H1 (cell line): Measurements from ENCODE around the gene STARD13. TPM values are rescaled to one million over a fixed set of nuclear protein-coding genes. Genes with fewer than 3 reads are reported as not detected.

ENCODE experiments used
- CTCF ChIA-PET: fragments of 300-600 bp; sonication (Branson Sonifier 250); formaldehyde crosslinking; loops from one replicate; lab custom pipeline; 2021; ENCODE audit not compliant: partially characterized antibody; lab: Charles Lee
- POLR2A ChIA-PET: fragments of 300-600 bp; sonication (Branson Sonifier 250); formaldehyde crosslinking; loops from one replicate; lab custom pipeline; 2021; ENCODE audit warnings: inconsistent platforms; ENCODE audit not compliant: partially characterized antibody; lab: Charles Lee
- DNase-seq, 2 experiments: peaks; one replicate each; pipeline versions ENCODE4 v3.0.0 to v3.0.0-alpha.2; 2010 to 2022; ENCODE audit warnings: low spot score in 2 of 2, low read depth in 1 of 2, mixed read lengths in 1 of 2
- FAIRE-seq: peaks from 2 replicates; lab custom pipeline; 2011; peaks lifted over from hg19 to GRCh38; lab: Jason Lieb, UNC
- H2AFZ ChIP-seq: 2 replicates; pipeline ENCODE4 v1.8.1; 2012; ENCODE audit warnings: low read length, inconsistent platforms
- H2AK5ac ChIP-seq: 2 replicates; pipeline ENCODE4 v1.6.1; 2013; ENCODE audit warnings: low read depth, low read length
- H2BK120ac ChIP-seq: replicated peaks from 2 replicates; pipeline ENCODE3; 2013; ENCODE audit warnings: low read depth, low read length, inconsistent platforms
- H2BK12ac ChIP-seq: 2 replicates; pipeline ENCODE4 v1.6.1; 2013; ENCODE audit warnings: low read depth, low read length
- H2BK15ac ChIP-seq: 2 replicates; pipeline ENCODE4 v1.6.1; 2013; ENCODE audit warnings: low read length
- H2BK20ac ChIP-seq: 2 replicates; pipeline ENCODE4 v1.6.1; 2013; ENCODE audit warnings: low read length
- H2BK5ac ChIP-seq: 2 replicates; pipeline ENCODE4 v1.6.1; 2013; ENCODE audit warnings: low read depth, low read length
- H3K14ac ChIP-seq: 2 replicates; pipeline ENCODE4 v1.6.1; 2013; ENCODE audit warnings: inconsistent platforms; ENCODE audit not compliant: insufficient read length
- H3K18ac ChIP-seq: 2 replicates; pipeline ENCODE4 v1.6.1; 2013; ENCODE audit warnings: low read length; ENCODE audit errors: extremely low read depth
- H3K23ac ChIP-seq: 2 replicates; pipeline ENCODE4 v1.6.1; 2013; ENCODE audit warnings: inconsistent platforms; ENCODE audit not compliant: insufficient read length
- H3K23me2 ChIP-seq: 2 replicates; pipeline ENCODE4 v1.6.1; 2013; ENCODE audit warnings: low read depth, low read length
- H3K27ac ChIP-seq: 2 replicates; pipeline ENCODE4 v1.6.1; 2011; ENCODE audit warnings: low read depth, low read length, inconsistent platforms
- H3K27me3 ChIP-seq, 4 experiments: replicated peaks in 1 of 4; 1 replicate in 1 of 4; 2 replicates in 3 of 4; pipeline versions ENCODE4 v1.6.1 to v1.8.1; 2011 to 2013; ENCODE audit warnings: low read length in 3 of 4, mild to moderate bottlenecking in 3 of 4, inconsistent platforms in 2 of 4, mixed read lengths in 2 of 4, moderate library complexity in 1 of 4; ENCODE audit not compliant: control insufficient read depth in 3 of 4, insufficient read depth in 3 of 4; ENCODE audit errors: extremely low read depth in 1 of 4
- H3K36me3 ChIP-seq, 4 experiments: 2 replicates each; pipeline versions ENCODE4 v1.6.1 to v1.8.1; 2011 to 2013; ENCODE audit warnings: mild to moderate bottlenecking in 4 of 4, low read length in 3 of 4, moderate library complexity in 2 of 4, control low read depth in 1 of 4, inconsistent platforms in 1 of 4; ENCODE audit not compliant: insufficient read depth in 4 of 4, control insufficient read depth in 2 of 4
- H3K4ac ChIP-seq: replicated peaks from 2 replicates; pipeline ENCODE3; 2013; ENCODE audit warnings: low read length, low read depth, mixed read lengths, inconsistent platforms; ENCODE audit not compliant: insufficient read length
- H3K4me1 ChIP-seq, 4 experiments: replicated peaks in 1 of 4; 1 replicate in 1 of 4; 2 replicates in 3 of 4; pipeline versions ENCODE4 v1.6.1 to v1.8.1; 2011 to 2013; ENCODE audit warnings: low read length in 3 of 4, inconsistent platforms in 2 of 4, mixed read lengths in 1 of 4; ENCODE audit not compliant: insufficient read depth in 4 of 4, control insufficient read depth in 3 of 4
- H3K4me2 ChIP-seq, 2 experiments: 2 replicates each; pipeline versions ENCODE4 v1.6.1 to v1.8.1; 2011 to 2013; ENCODE audit warnings: low read depth in 2 of 2, low read length in 2 of 2, control low read depth in 1 of 2, inconsistent platforms in 1 of 2, mild to moderate bottlenecking in 1 of 2; ENCODE audit not compliant: insufficient read depth in 1 of 2
- H3K4me3 ChIP-seq, 4 experiments: fragments of 200-600, 300-600 bp in 1 of 4; sonication (generic), shearing (Covaris generic), sonication (Bioruptor Twin) in 1 of 4; 2 replicates each; pipeline versions ENCODE4 v1.5.1 to v1.8.1; 2011 to 2016; ENCODE audit warnings: low read length in 4 of 4, low read depth in 3 of 4, control low read depth in 2 of 4, inconsistent platforms in 2 of 4, mild to moderate bottlenecking in 2 of 4, mixed read lengths in 1 of 4, moderate library complexity in 1 of 4; ENCODE audit not compliant: insufficient read depth in 2 of 4; ENCODE audit errors: extremely low read depth in 1 of 4
- H3K56ac ChIP-seq: replicated peaks from 2 replicates; pipeline ENCODE3; 2013; ENCODE audit warnings: low read depth, mild to moderate bottlenecking, mixed read lengths, low read length, inconsistent platforms; ENCODE audit not compliant: insufficient read length
- H3K79me1 ChIP-seq: 2 replicates; pipeline ENCODE4 v1.6.1; 2013; ENCODE audit warnings: low read depth, low read length, control low read depth
- H3K79me2 ChIP-seq, 2 experiments: 2 replicates each; pipeline versions ENCODE4 v1.6.1 to v1.8.1; 2012 to 2013; ENCODE audit warnings: low read length in 2 of 2, mild to moderate bottlenecking in 2 of 2, inconsistent platforms in 1 of 2; ENCODE audit not compliant: insufficient read depth in 2 of 2, control insufficient read depth in 1 of 2
- H3K9ac ChIP-seq, 4 experiments: replicated peaks in 1 of 4; 1 replicate in 1 of 4; 2 replicates in 3 of 4; pipeline versions ENCODE4 v1.6.1 to v1.8.1; 2011 to 2013; ENCODE audit warnings: low read depth in 3 of 4, low read length in 3 of 4, control low read depth in 2 of 4, mild to moderate bottlenecking in 2 of 4, moderate library complexity in 2 of 4, inconsistent platforms in 1 of 4; ENCODE audit errors: extremely low read depth in 1 of 4
- H3K9me3 ChIP-seq, 2 experiments: 2 replicates each; pipeline versions ENCODE4 v1.6.1 to v1.8.1; 2012 to 2013; ENCODE audit warnings: mild to moderate bottlenecking in 2 of 2, moderate library complexity in 2 of 2, control low read depth in 1 of 2, inconsistent platforms in 1 of 2, low read depth in 1 of 2, low read length in 1 of 2, mixed read lengths in 1 of 2; ENCODE audit not compliant: insufficient read depth in 2 of 2
- H4K20me1 ChIP-seq, 2 experiments: replicated peaks in 1 of 2; 2 replicates each; pipeline versions ENCODE3 to v1.8.1; 2011 to 2013; ENCODE audit warnings: inconsistent platforms in 2 of 2, low read length in 2 of 2, mild to moderate bottlenecking in 1 of 2; ENCODE audit not compliant: insufficient read depth in 2 of 2, control insufficient read depth in 1 of 2
- H4K5ac ChIP-seq: 2 replicates; pipeline ENCODE4 v1.6.1; 2013; ENCODE audit warnings: low read length, low read depth, mixed read lengths, inconsistent platforms; ENCODE audit not compliant: insufficient read length
- H4K8ac ChIP-seq: 2 replicates; pipeline ENCODE4 v1.8.0; 2013; ENCODE audit warnings: mild to moderate bottlenecking, moderate library complexity, low read length, inconsistent platforms; ENCODE audit not compliant: insufficient read depth; ENCODE audit errors: extremely low read depth
- H4K91ac ChIP-seq: replicated peaks from 2 replicates; pipeline ENCODE3; 2013; ENCODE audit warnings: low read length, mixed read lengths, inconsistent platforms; ENCODE audit not compliant: insufficient read length
- BCL11A ChIP-seq, 2 experiments: IDR thresholded peaks; one replicate each; pipeline ENCODE4 v1.6.1; 2011; ENCODE audit warnings: low read depth in 2 of 2, low read length in 2 of 2, mild to moderate bottlenecking in 2 of 2
- CEBPB ChIP-seq: IDR thresholded peaks from 2 replicates; pipeline ENCODE4 v1.6.1; 2012; ENCODE audit warnings: low read depth, low read length
- CREB1 ChIP-seq: IDR thresholded peaks from 2 replicates; pipeline ENCODE4 v1.6.1; 2012; ENCODE audit warnings: inconsistent platforms
- EP300 ChIP-seq, 2 experiments: IDR thresholded peaks; 1 replicate in 1 of 2; 2 replicates in 1 of 2; pipeline ENCODE4 v1.6.1; 2011 to 2012; ENCODE audit warnings: low read depth in 2 of 2, low read length in 2 of 2, mild to moderate bottlenecking in 2 of 2, borderline replicate concordance in 1 of 2, inconsistent platforms in 1 of 2, moderate library complexity in 1 of 2
- EZH2 ChIP-seq: fragments of 200-600 bp; sonication (generic); IDR thresholded peaks from 2 replicates; pipeline ENCODE4 v1.7.1; 2012; ENCODE audit warnings: low read depth, mild to moderate bottlenecking, moderate library complexity, low read length, inconsistent platforms; ENCODE audit not compliant: severe bottlenecking
- HDAC6 ChIP-seq: IDR thresholded peaks from one replicate; pipeline ENCODE4 v1.7.1; 2012; ENCODE audit warnings: low read depth, mild to moderate bottlenecking, inconsistent platforms, low read length, moderate library complexity
- MAFK ChIP-seq: IDR thresholded peaks from 2 replicates; pipeline ENCODE4 v1.6.1; 2012; ENCODE audit warnings: low read depth, mild to moderate bottlenecking, improper control_type of control experiment, low read length
- NRF1 ChIP-seq: IDR thresholded peaks from 2 replicates; pipeline ENCODE4 v1.6.1; 2011; ENCODE audit warnings: mild to moderate bottlenecking, low read depth, low read length, improper control_type of control experiment
- POLR2A ChIP-seq, 2 experiments: IDR thresholded peaks; 1 replicate in 1 of 2; 2 replicates in 1 of 2; pipeline ENCODE4 v1.6.1; 2011; ENCODE audit warnings: low read depth in 2 of 2, low read length in 2 of 2, mild to moderate bottlenecking in 2 of 2; ENCODE audit errors: control extremely low read depth in 1 of 2
- RXRA ChIP-seq: IDR thresholded peaks from 2 replicates; pipeline ENCODE4 v1.6.1; 2011; ENCODE audit warnings: low read depth, mild to moderate bottlenecking, low read length, moderate library complexity; ENCODE audit not compliant: insufficient read depth
- SIRT6 ChIP-seq: IDR thresholded peaks from one replicate; pipeline ENCODE4 v1.7.1; 2012; ENCODE audit warnings: low read length, inconsistent platforms
- SP2 ChIP-seq: IDR thresholded peaks from 2 replicates; pipeline ENCODE4 v1.6.1; 2012; ENCODE audit warnings: mild to moderate bottlenecking, low read length, inconsistent platforms
- SRF ChIP-seq: IDR thresholded peaks from 2 replicates; pipeline ENCODE4 v1.6.1; 2011; ENCODE audit warnings: mild to moderate bottlenecking, low read depth, low read length, moderate library complexity
- SUZ12 ChIP-seq: fragments of 200-600 bp; sonication (generic); IDR thresholded peaks from 2 replicates; pipeline ENCODE4 v1.6.1; 2012; ENCODE audit warnings: mild to moderate bottlenecking, inconsistent platforms, low read length, moderate library complexity, mixed read lengths
- TBP ChIP-seq: IDR thresholded peaks from 2 replicates; pipeline ENCODE4 v1.6.1; 2011; ENCODE audit warnings: low read depth, low read length, improper control_type of control experiment
- TEAD4 ChIP-seq: IDR thresholded peaks from 2 replicates; pipeline ENCODE4 v1.6.1; 2012; ENCODE audit warnings: low read depth, low read length, inconsistent platforms, mixed read lengths
- YY1 ChIP-seq: IDR thresholded peaks from 2 replicates; pipeline ENCODE4 v1.6.1; 2011; ENCODE audit warnings: low read depth, mild to moderate bottlenecking, low read length
- WGBS, 2 experiments: shearing (Covaris generic) in 1 of 2; methylation state at CpG; one replicate each; pipeline versions ENCODE4 v1.1.6 to v1.1.7; 2013 to 2015; ENCODE audit warnings: low lambda C conversion rate in 2 of 2, mixed read lengths in 2 of 2, inconsistent platforms in 1 of 2, low coverage in 1 of 2, missing lambda C conversion rate in 1 of 2; ENCODE audit not compliant: insufficient replicate concordance in 2 of 2, insufficient coverage in 1 of 2, insufficient read length in 1 of 2; ENCODE audit errors: extremely low coverage in 1 of 2, missing lambda C conversion rate in 1 of 2; 5-methylcytosine and 5-hydroxymethylcytosine counted together
- polyA plus RNA-seq, 7 experiments: library from polyadenylated mRNA; depleted of rRNA in 3 of 7; stranded (reverse) in 5 of 7; unstranded in 2 of 7; fragments of >200 nt in 5 of 7; fragments of 200-250 nt in 2 of 7; gene quantifications; 1 replicate in 5 of 7; 2 replicates in 1 of 7; 4 replicates in 1 of 7; pipeline versions ENCODE4 v1.2.1 to v1.2.3, GENCODE V29; 2011 to 2013; ENCODE audit warnings: missing spikeins in 2 of 7, mixed read lengths in 2 of 7
- total RNA-seq: library from RNA; stranded (reverse); fragmentation: NEBNext Ultra II Directional; extraction: Animal tissue kit (Norgen Biotek cat#: 25700); gene quantifications from 2 replicates; pipeline ENCODE4 v1.2.1, GENCODE V29; 2021

STARD13 gene
- total and polyA plus RNA-seq, 2 of the 8 experiments (the other 6 are each of a cell fraction or from before 2014, with no cell fraction given): 0.82 to 2.9 TPM

- Histone ChIP-seq H3K27ac (no peak overlapping the region), H4K5ac (no peak overlapping the region), H3K23me2 (no peaks in the 10 kb centered on the region), H2AK5ac (no peak overlapping the region), H3K4me2 (no peak overlapping the region), H3K79me2 (no peaks in the 10 kb centered on the region; a peak in 1 of 4 replicates), H3K4ac (no peak overlapping the region), H4K20me1 (no peaks in the 10 kb centered on the region), H3K27me3 (no peaks in the 10 kb centered on the region), H3K9ac (no peak overlapping the region), H4K8ac (no peak overlapping the region), H3K79me1 (no peaks in the 10 kb centered on the region), H3K36me3 (no peaks in the 10 kb centered on the region), H3K18ac (no peak overlapping the region), H4K91ac (no peak overlapping the region), H2AFZ (no peak overlapping the region), H3K23ac (no peak overlapping the region), H2BK15ac (no peak overlapping the region), H3K4me3 (no peak overlapping the region), H2BK12ac (no peak overlapping the region), H3K4me1 (no peaks in the 10 kb centered on the region), H2BK20ac (no peak overlapping the region), H3K9me3 (no peaks in the 10 kb centered on the region), H2BK120ac (no peak overlapping the region), H3K56ac (no peak overlapping the region), H3K14ac (no peak overlapping the region), H2BK5ac (no peak overlapping the region)
- FAIRE-seq: no peak
- ChIA-PET CTCF (no interaction called here), POLR2A (no interaction called here)
- 91% methylated on average over 2 of the region's 2 CpGs; no CpG with 5 or more reads in 1 of the 2 experiments for WGBS, 2 experiments
- DNase-seq: no peak
- no peak for TF ChIP-seq CEBPB
- TF ChIP-seq MAFK: no peak
- no peak for TF ChIP-seq SUZ12
- no peak for TF ChIP-seq POLR2A (IDR thresholded peaks at IDR 0.05; ENCODE audit: control extremely low read depth in 1 of 2, low read depth in 2 of 2, low read length in 2 of 2)
- TF ChIP-seq RXRA: no peak
- TF ChIP-seq TBP: no peak
- no peak for TF ChIP-seq SRF
- no peak for TF ChIP-seq NRF1
- TF ChIP-seq SIRT6: no peak
- no peak for TF ChIP-seq EP300 (IDR thresholded peaks at IDR 0.05; ENCODE audit: borderline replicate concordance in 1 of 2, low read depth in 2 of 2, low read length in 2 of 2)
- TF ChIP-seq SP2: no peak
- no peak for TF ChIP-seq TEAD4
- TF ChIP-seq BCL11A (IDR thresholded peaks at IDR 0.05; ENCODE audit: low read depth in 2 of 2, low read length in 2 of 2): no peak
- no peak for TF ChIP-seq HDAC6
- TF ChIP-seq CREB1: no peak
- TF ChIP-seq YY1: no peak
- TF ChIP-seq EZH2: no peak
Measured at GRCh38 chr13:33115274-33115673, 170.3 kb downstream of the STARD13 start.
